Measurements from ENCODE around the gene CD83.

The CD83 gene

DNA sequence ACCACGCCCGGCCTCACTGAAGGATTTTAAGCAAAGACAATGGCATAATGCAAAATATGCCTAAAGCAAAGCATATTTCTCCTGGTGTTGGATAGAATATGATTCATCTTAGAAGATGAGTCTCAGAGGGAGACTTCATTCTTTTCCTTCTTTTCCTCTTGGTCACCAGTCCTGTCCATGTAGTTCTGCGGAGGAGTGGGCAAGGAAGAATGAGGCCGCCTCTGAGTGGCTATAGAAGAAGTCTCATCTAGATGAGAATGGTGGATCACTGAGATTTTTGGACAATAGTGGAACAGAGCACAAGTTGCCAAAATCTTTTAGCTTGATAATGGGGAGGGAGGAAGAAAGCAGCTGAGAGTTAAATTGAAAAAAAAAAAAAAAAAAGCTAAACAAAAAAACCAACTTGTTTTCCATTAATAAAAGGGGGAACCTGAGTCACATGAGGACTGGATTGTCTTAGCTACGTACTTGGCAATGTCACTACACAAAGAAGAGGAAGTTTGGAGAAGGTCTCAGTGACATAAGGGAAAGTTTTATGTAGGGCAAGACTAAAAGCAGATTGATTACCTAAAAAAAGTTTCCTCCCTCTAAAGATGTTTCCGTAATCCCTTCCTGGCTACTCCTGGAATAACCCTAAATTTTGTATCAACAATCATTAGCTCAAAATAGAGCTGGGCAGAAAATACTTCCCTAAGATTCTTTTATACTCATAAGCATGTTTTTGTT, 6.0 kb downstream of the CD83 start:
- no peak for DNase-seq (ENCODE audit: low read depth, low spot score)

DNA sequence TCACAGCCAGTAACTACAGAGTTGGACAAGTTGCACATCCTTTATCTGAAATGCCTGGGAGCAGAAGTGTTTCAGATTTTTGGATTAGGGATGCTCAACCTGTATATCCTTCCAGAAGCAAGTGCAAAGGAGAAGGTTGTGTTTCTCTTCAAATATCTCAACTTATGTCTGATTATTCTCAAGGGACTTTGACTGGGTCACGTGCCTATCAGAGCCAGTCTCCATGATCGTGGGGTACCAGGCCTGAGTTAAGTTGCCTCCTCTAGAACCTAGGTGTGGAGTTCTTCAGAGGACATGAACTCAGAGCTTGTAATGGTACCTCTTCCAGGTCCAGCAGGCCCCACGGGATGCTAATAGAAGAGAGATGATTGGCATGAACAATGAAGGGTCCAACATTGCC, 7.8 kb downstream of the CD83 start:
- no peak for DNase-seq (ENCODE audit: low read depth, low spot score)

DNA sequence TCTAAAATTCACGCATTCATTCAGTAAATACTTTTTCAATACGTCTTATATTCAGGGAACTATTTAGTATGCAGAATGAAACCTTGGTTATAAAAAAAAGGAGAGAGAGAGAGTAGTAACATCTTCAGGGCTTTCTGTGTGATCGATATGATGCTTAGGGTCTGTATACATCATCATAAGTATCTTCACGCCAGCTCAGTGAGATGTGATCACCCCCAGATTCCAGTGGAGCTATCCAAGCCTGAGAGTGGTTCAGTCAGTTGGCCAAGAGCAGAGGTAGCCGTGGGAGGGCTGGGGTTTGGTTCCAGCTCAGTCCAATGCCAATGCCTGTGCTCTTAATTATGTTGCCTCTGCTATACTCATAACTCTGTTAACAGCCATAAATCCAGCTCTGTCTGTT, 8.6 kb downstream of the CD83 start:
- no peak for DNase-seq (ENCODE audit: low read depth, low spot score)

DNA sequence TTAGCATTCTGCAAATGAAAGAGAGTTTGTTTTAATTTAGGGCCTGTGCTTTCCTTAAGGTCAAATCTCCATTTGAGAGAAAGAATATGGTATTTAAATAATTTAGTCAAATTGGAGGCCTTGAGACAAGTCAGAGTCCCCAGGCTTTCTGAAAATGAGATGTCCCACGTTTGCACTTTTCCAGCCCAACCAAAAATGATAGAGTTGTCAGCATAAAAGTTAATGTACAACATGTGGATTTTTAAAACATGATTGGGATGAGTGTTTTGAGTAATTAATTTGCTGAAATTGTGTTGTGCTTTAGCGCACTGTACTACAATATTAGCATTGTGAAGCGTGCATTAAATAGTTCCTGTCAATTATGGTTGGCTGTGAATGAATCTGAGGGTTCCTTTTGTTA, 10.0 kb downstream of the CD83 start:
- DNase-seq (ENCODE audit: low read depth, low spot score) = no peak

DNA sequence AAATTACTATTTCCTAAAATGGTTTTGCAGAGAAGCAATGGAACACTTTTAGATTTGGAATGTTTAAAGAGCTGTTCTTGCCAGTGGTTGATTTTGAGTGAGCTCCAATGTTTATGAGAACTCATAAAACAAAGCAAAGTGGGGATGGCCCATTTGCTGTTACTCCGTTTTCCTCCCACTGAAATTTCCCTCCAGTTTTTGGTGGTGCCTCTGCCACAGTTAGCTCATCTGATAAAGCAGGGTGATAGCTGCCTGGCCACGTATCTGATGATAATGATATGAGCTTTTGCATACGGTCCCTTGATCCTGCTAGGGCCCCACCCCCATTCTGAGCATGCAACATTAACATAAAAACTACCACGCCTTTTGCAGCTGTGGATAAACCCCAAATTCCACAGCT, 10.4 kb downstream of the CD83 start:
- DNase-seq (ENCODE audit: low read depth, low spot score) = no peak

DNA sequence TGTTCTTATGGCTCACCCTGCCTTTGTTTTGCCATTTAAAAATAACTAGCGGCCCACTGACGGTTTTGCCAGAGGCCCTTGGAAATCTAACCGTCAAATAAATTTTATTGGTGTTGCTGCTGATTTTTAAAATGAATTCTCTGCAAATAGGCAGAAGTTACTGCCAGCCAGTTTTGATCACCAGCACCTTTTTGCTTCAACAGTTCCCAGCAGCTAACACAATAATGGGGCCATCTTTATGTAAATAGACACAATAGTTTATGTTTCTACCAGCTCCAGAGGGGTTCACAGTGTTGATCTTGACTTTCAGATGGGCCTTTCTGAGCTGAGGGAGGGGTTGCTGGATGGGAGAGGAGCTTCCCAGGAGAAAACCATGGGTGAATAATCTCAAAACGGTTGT, 11.2 kb downstream of the CD83 start:
- no peak for DNase-seq (ENCODE audit: low read depth, low spot score)

DNA sequence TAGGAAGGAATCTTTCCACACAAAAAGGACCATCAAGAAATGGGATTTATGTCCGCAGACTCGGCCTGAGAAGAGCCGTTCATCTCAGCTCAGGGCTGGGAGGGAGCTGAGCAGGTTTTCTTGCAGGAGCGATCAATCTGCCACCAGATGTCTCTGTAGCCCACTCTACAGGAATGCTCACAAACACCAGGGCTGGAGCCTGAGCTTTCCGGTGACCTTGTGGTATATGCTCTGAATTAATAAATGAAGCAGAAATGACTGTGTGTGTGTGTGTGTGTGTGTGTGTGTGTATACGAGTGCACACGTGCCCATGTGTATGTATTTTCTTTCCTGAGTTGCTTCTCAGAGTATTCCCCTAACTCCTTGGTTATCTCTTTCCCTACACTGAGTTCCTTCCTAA, 12.0 kb downstream of the CD83 start:
- no peak for DNase-seq (ENCODE audit: low read depth, low spot score)

DNA sequence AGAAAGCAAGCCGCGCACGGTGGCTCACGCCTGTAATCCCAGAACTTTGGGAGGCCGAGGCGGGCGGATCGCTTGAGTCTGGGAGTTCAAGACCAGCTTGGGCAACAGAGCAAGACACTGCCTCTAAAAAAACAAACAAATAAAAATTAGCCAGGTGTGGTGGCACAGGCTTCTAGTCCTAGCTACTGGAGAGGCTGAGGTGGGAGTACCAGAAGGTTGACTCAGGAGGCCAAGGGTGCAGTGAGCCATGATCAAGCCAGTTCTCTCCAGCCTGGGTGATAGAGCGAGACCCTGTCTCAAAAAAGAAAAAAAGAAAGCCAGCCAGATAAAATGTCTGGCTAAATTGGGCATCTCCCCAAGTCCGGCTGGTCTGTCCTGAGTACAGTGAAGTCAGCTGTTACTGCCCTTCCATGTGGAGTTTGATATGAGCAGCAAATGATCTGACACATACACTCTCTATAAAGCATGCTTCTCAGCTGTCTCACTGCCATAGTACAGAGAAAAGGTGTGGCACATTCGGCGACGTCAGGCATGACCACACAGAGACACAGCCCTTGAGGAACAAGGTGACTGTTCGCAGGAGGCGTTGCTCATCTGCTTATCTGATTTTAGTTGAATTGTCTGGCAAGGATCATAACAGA, 13.0 kb downstream of the CD83 start:
- DNase-seq (ENCODE audit: low read depth, low spot score) = no peak

DNA sequence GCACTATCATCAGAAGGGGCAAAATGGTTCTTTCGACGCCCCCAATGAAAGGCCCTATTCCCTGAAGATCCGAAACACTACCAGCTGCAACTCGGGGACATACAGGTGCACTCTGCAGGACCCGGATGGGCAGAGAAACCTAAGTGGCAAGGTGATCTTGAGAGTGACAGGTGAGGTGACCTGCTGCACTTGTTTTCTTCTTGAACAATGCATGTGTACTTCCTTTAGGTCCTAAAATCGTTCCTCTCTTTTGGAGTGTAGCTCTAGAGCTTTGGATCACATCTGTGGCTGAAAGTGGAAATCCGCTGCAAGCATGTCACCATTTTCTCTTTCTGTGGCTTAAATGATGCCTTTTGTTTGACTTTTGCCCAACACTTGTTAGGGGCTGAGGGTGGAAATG, 14.0 kb downstream of the CD83 start:
- DNase-seq (ENCODE audit: low read depth, low spot score) = no peak

DNA sequence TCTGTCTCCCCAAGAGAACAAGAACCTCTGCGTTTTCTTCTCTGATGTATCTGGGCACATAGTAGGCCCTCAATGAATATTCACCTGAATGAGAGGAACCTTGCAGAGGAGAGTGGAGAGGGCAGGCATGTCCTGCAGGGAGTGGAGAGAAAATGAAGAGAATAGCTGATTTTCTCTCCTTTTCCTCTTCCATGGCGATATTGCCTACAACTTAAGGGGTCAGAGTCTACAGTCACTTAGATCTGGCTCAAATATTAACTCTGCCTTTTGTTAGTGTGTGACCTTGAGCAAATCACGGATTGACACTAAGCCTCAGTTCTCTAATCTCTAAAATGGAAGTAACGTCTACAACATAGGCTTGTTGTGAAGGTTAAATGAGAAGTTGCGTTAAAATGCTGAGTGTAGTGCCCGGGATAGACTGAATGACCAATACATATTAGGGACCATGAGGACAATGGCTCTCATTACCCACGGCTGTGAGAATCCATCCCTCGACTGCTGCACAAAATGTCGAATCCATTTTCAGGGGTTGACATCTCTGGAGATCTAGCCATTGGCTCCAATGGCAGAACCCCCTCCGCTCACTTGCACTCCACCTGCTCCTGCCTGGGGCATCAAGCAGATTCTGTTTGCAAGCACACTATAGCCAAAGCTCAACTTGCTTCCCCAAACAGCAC, 14.8 kb downstream of the CD83 start:
- DNase-seq (ENCODE audit: low read depth, low spot score) = no peak

DNA sequence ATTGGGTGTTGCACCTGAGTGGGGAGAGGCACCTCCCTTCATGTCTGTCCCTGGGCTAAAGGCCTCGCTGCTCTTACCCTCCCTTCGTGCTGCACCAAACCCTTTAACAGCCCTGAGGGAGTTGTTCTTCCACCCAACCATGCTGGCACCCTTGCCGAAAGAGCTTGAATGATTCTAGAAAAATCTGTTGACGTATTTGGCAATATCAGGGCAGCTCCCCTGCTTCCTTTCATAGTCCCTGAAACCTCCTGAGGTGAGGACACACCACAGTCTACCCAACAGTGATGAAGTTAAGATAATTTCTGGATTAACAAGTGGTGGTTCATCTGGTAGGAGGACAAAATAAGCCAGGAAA, 15.3 kb downstream of the CD83 start:
- DNase-seq (ENCODE audit: low read depth, low spot score) = no peak

DNA sequence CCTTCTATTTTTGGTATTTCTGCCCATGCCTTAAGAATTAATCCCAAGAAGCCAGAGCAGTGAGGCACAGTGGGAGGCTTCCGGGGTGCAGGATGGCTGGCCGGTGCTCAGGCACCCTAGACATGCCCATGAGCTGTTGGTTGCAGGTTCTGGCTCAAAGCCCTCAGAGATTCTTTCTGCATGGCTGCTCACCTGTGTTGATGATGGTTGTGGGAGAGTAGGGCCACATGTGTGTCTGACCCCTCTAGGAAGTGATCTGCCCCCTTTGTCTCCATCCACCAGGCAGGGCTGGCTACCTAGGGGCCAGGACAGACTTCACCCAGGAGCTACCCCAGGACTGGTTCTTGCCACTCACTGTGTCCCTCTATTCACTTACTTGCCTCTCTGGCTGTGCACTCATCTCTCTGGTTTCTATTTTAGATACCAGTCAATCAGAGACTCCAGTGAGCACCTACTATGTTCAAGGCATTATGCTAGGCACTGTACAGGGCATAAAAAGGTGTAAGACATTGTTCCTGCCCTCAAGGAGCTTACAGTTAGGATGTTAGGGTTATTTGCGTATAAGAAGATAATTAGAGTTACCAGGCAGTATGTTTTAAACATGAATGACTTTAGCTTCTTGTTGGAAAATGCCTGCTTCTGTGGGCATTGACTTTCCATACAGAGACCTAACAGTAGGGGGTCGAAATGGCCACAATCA, 16.8 kb downstream of the CD83 start:
- no peak for DNase-seq (ENCODE audit: low read depth, low spot score)

DNA sequence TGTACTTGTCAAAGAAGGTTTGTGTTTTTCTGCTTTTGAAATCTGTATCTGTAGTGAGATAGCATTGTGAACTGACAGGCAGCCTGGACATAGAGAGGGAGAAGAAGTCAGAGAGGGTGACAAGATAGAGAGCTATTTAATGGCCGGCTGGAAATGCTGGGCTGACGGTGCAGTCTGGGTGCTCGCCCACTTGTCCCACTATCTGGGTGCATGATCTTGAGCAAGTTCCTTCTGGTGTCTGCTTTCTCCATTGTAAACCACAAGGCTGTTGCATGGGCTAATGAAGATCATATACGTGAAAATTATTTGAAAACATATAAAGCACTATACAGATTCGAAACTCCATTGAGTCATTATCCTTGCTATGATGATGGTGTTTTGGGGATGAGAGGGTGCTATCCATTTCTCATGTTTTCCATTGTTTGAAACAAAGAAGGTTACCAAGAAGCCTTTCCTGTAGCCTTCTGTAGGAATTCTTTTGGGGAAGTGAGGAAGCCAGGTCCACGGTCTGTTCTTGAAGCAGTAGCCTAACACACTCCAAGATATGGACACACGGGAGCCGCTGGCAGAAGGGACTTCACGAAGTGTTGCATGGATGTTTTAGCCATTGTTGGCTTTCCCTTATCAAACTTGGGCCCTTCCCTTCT, 18.4 kb downstream of the CD83 start:
- no peak for DNase-seq (ENCODE audit: low read depth, low spot score)

DNA sequence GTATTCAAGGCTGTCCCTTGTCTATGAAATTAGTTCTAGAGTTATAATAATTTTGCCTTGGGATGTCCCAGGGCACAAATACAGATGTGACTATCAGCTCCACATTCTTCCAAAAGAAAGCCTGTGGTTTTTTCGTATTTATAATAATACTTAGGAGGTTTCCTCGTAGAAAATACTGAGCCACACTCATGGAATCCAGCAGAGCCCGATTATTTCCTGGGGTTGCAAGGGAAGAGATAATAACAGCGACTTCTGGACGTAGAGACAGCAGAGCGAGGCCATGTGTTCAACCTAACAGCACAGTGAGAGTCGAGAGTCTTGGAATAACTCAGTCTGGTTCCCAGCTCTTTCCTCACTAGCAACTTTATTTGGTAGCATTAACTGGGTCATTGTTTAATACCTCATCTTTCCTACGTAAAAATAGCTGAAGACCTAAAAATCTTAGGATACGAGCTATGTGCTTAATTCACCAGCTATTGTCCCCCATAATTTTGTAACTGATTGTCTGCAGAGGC, 21.2 kb downstream of the CD83 start:
- no peak for DNase-seq (ENCODE audit: low read depth, low spot score)

DNA sequence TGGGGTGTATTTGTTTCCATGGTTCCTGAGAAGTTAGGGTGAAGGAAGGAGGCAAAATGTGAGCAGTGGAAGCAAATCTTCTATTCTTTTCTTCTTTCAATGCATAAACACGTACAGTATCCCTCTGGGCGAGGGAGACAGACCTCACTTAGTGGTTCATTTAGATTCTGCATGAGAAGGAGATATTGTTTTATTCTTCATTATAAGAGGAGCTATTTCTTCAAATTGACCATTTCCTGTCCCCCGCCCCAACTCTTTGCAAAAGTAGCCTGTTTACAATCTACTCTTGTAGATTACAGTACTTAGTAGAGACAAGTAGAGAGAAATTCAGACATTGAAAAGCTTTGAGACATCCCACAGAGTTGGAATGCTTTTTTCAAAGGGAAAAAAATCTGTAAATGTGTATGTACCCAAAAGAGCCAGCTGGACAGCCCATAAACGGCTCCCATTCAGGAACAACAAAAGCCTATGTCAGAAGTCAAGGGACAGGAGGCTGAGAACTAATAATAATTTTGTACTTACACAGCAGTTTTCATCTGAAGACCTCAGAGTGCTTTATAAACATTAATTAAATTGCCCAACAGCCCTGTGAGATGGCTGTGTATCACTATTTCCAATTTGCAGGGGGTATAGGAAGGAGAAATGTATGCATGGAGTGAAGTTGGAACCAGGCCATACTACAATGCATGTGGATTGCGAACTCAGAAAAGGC, 23.9 kb downstream of the CD83 start:
- no peak for DNase-seq (ENCODE audit: low read depth, low spot score)

DNA sequence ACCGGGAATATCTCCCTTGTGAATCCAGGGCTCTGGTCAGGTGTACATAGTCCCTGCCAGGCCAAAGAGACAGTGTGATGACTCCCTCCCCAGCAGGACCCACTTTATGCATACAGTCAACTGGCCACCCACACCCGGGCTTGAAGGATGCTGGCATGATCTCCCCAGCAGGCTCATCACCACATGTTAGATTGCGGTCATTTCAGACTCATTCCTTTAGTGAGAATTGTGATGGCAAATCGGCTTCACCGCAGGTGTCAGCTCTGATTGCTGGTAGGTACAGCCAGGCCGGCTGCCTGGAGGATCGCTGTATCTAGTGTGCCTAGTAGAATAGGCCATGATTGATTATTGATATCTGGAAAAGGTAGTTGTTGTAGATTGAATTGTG, 24.5 kb downstream of the CD83 start:
- DNase-seq (ENCODE audit: low read depth, low spot score) = no peak

DNA sequence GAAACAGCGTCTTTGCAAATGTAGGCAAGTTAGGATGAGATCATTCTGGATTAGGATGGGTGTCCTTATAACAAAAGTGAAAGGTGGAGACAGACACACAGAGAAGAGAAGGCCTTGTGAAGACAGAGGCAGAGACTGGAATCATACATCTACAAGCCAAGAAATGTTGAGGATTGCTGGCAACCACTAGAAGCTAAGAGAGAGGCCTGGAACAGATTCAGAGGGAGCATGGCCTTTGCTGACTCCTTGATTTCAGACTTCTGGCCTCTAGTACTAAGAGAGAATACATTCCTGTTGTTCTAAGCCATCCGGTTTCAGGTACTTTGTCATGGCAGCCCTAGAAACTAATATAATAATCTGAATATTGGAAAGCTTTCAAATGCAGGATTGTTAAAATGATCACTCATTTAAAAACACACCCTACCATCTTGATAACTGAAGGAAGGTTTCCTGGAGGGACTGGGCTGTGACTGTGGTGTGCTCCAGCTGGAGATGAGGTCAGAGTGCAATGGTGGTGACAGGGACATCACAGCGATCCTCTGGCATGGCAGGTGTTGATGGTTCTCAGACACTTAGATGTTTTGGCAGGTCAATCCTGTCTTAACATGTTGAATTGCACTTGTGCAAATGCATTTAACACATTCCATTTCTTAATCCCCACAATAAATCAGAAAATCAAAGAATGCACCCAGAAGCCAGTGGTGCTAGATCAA, 25.1 kb downstream of the CD83 start:
- no peak for DNase-seq (ENCODE audit: low read depth, low spot score)

DNA sequence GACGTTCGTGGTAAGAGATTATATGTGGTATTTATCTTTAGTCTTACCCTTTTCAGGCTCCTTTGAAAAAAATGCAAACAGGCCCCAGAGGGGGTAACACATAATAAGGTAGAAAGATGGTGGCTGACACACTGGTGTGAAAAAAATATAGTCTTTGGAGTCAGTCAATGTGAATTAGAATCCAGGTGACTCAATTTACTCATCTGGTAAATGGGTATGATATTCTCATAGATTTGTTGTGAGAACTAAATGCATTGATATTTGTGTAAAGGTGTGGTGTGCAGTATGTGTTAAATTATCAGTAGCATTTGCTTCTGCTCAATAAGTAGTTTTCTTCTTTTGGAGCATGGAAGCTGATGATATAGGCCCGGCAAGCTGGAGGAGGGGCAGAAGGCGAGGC, 25.7 kb downstream of the CD83 start:
- DNase-seq (ENCODE audit: low read depth, low spot score) = no peak

DNA sequence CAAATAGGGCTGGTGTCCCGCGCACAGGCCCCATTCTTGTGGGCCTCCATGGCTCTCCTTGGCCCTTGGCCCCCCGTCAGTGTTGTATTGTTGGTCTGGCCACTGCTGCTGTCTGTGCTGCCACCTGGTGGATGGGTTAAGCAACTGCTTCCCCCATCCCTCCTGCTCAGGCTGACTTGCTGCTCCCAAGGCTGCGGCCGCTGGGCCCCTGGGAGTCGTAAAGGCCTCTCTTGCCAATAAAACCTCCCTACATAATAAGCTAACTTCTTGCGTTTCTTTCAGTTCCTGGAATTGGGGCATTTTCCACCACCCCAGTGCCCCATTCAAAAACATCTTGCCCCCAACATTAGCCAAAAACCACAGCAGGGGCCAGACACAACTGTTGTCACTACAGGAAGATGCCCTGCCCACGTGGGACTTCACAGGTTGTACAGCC, 27.1 kb downstream of the CD83 start:
- DNase-seq (ENCODE audit: low read depth, low spot score) = peak; percentile 57

DNA sequence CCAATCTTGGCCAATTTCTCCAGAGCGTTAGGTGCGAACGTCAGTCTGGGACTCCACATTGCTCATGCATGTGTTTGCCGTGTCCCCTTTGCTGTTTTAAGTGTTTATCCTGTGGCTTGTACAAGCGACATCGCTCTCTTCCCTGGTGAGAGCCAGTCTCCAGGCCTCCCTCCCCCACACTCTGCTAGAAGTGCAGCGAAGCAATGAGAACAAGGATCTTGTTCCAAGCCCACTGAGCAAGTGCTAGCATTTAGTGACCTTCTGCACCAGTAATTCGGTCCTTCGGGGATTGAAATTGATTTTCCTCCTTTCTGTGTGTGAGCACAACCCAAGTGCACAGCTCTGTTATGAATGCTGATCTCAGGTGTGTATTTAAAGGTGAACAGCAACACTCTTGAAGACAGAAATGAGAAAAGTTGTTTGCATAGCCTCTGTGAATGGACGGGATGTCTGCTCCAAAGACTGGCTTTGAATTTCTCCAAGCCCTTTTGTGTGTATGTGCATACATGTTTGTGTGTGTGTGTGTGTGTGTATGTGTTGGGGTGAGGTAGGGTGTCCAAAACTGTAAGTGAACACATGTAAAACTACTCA, 29.0 kb downstream of the CD83 start:
- no peak for DNase-seq (ENCODE audit: low read depth, low spot score)

Data from activated naive CD8-positive, alpha-beta T cell treated with anti-CD3 and anti-CD28 coated beads, Interleukin-2, amount 50 U/mL, for 16 hours (primary cell).